GM12873 (cell line): Measurements from ENCODE around the gene SMCHD1.

Experiments
- TF ChIP-seq, protein P1 (sequence below): IDR thresholded peaks from 2 replicates; pipeline ENCODE4 v1.5.1; 2012; ENCODE audit warnings: low read depth, mild to moderate bottlenecking, moderate library complexity, low read length, control low read depth; ENCODE audit not compliant: insufficient read depth; ENCODE audit errors: missing control alignments

The SMCHD1 gene

DNA sequence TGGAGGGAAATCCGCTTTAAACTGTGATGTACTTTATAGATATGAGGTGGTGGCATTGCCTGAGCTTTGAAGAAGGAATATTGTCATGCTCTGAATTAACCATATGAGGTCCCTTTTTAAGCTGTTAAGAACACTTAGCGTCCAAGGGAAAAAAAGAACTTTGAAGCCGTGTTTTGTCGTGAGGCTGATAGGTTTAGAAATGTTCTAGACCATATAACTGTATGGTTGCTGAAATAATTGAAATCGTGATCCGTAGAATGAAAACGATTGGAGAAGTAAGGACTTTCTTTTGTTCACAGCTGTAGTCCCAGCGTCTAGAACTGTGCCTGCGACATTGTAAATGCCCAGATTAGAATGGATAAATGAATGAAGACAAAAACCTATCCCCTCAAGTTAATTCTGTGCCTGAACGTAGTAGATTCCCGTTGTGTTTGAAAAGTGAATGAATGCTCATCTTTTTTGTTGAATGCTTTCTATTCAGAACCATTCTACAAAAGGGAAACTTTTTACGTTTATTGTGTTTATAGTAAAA is 1.5 kb downstream of the SMCHD1 start:
- TF ChIP-seq, protein P1, sequence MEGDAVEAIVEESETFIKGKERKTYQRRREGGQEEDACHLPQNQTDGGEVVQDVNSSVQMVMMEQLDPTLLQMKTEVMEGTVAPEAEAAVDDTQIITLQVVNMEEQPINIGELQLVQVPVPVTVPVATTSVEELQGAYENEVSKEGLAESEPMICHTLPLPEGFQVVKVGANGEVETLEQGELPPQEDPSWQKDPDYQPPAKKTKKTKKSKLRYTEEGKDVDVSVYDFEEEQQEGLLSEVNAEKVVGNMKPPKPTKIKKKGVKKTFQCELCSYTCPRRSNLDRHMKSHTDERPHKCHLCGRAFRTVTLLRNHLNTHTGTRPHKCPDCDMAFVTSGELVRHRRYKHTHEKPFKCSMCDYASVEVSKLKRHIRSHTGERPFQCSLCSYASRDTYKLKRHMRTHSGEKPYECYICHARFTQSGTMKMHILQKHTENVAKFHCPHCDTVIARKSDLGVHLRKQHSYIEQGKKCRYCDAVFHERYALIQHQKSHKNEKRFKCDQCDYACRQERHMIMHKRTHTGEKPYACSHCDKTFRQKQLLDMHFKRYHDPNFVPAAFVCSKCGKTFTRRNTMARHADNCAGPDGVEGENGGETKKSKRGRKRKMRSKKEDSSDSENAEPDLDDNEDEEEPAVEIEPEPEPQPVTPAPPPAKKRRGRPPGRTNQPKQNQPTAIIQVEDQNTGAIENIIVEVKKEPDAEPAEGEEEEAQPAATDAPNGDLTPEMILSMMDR, result no peak

GRCh38 chr18:2657788-2658458 is 2.4 kb downstream of the SMCHD1 start:
- TF ChIP-seq, protein P1, result no peak

DNA sequence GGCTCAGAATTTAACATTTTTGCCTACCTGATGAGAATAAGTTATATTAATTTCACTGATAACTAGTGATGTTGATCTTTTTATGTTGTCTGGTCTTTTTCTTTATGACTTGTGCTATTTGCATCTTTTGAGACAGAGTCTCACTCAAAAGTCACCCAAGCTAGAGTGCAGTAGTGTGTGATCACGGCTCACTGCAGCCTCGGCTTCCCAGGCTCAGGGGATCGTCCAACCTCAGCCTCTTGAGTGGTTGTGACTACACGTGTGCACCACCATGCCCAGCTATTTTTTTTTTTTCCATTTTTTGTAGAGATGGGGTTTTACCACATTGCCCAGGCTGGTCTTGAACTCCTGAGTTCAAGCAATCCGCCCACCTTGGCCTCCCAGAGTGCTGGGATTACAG is 7.5 kb downstream of the SMCHD1 start:
- TF ChIP-seq, protein P1, result no peak

- TF ChIP-seq, protein P1, result no peak
Observed at GRCh38 chr18:2672410-2672809, 16.9 kb downstream of the SMCHD1 start.

DNA sequence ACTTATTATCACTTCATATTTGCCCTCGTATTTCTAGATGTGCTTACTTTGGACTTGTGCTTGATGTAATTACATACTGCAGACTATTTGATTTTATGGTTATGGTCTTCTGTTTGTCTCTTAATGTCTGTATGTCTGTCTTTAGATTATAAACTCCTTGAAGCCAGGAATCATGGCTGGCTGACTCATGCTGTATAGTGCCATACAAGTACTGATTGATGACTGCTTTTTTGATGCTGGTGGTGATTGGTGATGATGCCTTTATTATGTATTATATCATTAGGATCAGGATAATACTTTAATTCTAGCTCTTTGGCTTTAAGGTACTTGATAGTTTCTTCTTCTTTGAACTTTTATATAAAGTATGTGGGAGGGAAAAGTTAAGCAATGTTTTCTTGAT is 17.3 kb downstream of the SMCHD1 start:
- TF ChIP-seq, protein P1, result no peak

GRCh38 chr18:2680216-2680792 is 24.8 kb downstream of the SMCHD1 start:
- TF ChIP-seq, protein P1, result no peak

GRCh38 chr18:2681993-2682603 is 26.6 kb downstream of the SMCHD1 start:
- TF ChIP-seq, protein P1, result no peak
